Stimulated activated CD4-positive, alpha-beta T cell treated with anti-CD3 and anti-CD28 coated beads, Interleukin-4, amount 100 ng/mL, for 48 hours (primary cell): ENCODE results near the gene EML4.

Source experiments
- DNase-seq, 2 donors: peaks; one replicate each; pipeline ENCODE4 v3.0.0-alpha.2; 2020; ENCODE audit warnings: low read depth in 2 of 2

The EML4 gene

DNA sequence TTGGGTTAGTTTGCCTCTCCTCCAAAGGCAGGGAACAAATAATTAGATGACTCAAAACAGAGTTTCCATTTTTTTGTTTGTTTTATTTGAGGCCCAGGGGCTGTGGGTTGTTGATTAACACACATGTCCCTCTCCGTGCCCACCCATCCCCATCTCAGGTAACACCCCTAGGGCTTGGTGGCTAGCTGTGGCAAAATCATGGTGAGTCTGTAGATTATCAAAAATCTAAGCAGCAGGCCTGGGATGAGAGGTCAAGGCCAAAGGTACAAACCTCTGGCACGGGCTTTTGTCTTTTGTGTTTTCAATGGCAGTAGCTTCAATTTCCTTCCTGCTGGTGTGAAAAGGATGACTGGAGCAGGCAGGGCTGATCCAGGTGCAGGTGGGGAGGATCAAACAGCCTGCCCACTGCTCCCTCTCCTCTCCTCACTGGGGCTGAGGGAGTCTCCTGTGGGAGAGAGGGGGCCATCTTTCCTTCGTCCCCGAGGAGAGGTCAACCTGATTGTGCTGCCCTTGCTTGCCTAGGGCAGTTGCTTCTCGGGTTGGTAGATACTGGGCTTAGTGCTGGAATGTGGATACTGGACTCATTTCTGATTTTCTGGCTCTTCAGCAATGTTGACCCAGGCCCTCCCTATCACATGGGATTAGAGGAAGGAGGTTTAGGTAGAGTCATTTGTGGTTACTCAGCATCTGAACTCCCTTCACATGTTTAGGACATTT is 31.9 kb upstream of the EML4 start:
- DNase-seq = no peak

DNA sequence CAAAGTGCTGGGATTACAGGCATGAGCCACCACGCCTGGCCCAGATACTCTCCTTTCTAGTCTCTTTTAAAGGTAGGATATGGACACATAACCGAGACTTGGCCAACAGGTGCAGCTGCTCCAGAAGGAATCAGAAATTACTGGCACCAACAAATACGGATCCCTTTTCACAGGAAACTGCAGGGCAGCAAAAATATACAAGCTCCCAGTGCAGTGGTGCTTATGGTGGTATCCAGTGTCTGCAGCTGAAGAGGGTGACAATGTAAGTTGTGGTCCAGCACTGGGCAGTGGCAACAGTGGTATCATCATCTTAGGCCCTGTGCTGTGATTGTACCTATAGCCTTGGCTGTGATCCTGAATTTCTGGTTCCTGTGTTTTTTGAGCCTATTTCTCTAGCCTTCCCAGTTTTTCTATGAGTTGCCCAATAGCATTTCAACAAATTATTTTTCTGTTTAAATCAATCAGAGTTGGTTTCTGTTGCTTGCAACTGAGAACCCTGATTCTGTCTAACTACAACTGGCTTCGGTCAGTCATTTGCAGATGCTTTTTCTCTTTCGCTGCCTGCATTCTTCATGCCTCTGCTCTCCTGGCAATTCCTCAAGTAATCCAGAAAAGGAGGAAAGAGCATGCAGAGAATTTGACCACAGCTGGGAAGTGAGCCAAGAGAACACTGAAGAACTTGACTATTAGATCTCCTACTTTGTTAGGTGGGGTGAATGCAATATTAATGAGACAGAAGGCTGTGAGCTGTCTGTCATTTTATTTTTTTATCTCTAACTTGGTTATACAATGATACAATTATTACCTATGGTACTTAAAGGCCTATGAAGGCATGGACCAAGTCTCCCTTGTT is 30.8 kb upstream of the EML4 start:
- DNase-seq = no peak

DNA sequence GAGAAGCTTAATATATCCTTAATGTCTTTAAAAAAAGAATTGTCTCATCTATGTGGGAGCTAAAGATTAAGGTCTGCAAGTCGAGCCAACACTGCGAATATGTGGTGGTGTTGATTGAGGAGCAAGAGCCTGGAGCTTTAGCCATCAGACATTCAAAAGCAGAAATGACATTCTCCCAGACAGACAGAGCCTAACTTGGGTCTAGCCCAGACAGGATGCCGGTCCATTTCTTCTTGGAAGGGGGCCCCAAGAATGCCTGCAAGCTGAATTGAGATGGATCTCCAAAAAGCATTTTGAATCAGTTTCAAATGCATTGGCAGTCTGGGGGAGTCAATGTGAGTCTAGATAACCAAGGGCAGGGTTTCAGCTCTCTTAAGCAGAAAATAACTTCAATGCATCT is 30.1 kb upstream of the EML4 start:
- no peak for DNase-seq

DNA sequence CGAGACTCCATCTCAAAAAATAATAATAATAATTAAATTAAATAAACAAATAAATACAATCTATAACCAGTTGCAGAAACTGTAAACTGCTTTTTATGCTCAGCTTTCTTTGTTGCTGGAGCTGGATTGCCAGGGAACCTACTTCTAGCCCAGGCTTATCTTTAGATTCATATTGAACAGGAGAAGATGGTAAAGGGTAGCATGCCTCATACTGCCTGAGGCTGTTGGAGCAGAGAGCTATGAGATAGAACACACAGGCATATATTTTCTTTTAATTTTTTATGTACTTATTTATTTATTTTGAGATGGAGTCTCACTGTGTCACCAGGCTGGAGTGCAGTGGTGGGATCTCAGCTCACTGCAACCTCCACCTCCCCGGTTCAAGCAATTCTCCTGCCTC is 28.7 kb upstream of the EML4 start:
- no peak for DNase-seq

DNA sequence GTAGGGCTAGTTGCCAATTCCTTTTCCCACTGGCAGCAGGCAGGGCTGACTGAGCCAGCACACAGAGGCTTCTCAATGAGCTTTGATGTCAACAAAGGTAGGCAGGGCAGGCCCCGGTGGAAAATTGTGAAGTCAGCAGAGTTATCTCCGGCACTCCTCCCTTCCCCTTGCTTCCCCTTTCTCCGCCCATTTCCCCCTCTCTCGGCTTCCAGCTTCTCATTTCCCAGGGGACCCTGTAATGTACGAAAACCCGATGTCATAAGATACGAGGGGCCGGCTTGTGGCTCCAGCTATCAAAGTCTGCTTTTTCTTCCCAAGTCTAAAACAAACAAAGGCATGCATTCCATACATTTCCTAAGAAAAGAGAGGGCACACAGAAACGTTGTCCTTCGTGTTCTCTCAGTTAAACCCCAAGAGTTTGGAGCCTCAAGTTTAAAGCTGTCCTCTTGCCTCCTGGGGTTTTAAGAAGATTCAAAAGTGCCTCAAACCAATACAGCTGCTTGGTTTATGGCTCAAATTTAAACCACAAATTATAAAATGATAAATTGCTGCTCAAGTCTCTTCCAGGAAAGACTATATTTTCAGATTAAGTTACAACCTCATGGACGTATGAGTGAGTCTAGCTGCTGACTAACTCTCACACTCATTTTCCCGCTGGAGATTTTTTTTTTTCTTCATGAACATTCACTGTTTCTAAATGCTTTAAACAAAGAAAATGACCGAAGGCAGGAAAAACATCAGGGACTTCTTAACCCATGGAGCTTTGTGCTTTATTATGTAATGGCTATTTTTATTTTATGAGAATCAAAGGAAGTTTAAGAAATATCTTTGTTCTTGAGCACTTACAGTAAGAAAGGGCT is 27.2 kb upstream of the EML4 start:
- DNase-seq = no peak

DNA sequence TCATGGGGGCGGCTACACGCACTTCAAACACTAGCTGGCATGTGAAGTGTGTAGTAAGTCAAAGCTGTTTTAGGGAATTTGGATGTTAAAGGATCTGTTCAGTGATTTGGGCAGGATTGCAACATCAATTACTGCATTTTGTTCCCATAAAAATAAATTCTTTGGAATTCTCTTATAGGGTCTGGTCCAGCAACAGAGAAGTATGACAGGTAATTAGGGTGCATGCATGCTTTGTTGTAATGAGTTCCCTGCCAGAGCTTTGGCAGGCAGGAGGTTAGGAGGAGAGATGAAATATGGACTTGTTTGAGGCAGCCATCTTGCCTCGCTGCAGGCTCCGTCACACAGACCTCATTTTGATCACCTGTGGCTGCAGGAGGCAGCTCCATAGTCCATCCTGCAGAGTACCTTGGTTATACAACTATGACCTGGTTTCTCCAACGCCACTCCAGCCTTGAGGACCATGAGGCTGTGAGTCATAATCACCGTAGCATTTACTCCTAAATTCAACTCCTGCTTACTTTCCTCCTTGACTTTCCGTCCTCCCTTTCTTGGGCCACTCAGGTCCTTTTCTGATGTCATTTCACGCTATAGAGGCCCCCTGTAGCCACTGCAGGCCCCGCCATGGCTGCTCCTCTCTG is 26.5 kb upstream of the EML4 start:
- DNase-seq = no peak

DNA sequence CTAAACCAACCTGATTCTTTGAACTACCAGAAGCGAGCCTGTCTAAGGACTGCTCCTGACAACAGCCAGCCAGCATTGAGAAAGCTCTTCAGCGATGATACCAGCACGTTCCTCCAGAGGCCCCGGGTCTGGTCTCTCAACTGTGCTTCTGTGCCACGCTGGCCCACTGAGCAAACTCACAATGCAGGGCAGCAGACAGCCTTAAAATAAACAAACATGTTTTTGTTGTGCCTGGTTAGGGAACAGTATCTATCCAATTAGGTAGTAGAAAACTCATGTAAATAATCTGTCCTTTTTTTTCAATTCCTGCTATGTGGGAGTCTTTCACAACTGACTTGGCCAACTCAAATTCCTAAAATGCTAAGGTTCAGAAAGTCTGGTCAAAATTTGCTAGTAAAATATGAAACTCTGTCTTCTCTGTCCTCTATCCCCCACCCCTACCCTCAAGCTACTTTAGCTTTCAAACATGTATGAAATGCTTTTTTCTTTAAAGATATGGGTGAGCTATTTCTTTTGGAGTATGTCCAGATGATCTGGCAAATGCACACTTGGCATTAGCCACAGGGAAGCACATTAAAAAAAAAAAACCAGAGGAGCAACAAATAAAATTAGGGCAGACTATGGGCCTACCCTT is 21.4 kb upstream of the EML4 start:
- DNase-seq = no peak

DNA sequence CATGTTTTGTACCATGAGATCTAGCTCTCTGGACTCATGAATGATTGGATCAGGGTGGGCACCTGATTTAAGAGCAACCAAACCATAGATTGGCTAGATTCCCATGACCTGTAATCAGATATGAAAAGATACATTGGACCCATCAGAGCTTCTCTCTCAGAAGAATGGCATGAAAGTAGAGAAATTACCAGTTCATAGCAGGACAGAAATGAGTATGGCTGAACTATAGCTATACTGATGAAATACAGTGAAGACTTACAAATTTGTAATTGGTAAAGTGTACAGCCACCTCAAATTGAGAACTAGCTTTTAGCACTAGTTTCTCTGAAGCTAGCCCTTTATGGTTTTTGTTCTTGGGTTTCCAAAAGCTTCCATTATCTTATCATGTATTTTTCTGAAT is 19.0 kb upstream of the EML4 start:
- no peak for DNase-seq

DNA sequence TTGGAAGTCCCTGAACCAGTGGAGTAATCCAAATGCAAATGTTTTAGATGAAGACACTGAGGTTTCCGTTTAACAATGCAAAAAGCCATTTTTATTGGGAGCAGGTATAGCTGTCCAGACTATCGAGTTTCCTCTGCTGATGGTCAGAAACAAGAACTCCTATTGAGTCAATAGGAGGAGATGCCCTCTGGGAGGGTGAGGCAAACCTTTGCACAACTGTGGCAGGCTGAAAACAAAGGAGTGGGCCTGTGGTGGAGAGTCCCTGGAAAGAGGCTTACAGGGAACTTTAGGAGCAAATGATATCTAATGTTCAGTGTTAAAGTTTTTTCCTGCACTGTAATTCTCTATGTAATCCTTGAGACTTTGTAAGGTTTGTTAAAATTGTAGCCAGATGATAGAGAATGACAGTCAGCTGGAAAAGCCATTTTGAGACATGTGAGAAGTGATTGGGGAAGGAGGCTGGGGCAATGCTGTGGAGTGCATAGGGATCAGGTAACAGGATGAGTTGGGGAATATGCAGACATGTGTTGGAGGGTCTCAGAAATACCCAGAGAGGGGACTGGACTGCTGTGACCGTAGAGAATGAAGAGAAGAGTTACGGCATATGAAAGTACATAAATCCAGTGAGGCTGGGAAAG is 15.1 kb upstream of the EML4 start:
- DNase-seq = no peak

DNA sequence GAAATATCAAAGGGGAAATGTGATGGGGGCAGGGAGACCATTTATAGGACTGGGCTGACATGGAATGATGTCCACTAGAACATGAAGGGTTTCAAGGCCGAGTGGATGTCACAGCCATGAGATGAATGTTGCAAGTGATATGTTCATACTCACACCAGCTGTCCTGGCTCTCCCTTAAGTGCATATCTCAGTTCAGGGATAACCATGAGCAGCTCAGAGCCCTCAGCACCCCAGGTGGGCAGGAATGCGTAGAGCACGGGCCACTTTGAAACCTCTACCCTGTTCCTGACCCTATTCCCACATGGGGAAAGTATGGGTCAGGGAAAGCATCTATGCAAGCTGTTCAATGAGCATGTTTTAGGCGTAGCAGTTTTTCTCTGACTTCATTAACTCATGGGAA is 12.4 kb upstream of the EML4 start:
- DNase-seq = no peak

DNA sequence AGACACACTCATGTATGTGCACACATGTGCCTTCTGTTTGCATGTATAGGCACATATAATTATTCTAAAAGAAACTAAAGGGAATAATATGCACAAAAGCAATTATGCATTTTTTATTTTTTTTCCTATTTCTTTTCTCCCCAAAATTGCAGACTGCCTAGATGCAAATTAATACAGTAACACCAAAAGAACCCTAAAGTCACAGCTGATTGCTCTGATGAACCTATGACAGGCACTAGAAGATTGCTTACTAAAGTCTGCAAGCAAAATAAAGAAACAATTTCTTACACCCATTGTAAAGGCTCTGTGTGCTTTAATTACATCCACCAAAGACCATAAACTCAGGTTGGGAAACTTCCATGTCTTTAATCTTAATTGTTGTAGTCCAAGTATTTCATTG is 7.7 kb upstream of the EML4 start:
- no peak for DNase-seq

DNA sequence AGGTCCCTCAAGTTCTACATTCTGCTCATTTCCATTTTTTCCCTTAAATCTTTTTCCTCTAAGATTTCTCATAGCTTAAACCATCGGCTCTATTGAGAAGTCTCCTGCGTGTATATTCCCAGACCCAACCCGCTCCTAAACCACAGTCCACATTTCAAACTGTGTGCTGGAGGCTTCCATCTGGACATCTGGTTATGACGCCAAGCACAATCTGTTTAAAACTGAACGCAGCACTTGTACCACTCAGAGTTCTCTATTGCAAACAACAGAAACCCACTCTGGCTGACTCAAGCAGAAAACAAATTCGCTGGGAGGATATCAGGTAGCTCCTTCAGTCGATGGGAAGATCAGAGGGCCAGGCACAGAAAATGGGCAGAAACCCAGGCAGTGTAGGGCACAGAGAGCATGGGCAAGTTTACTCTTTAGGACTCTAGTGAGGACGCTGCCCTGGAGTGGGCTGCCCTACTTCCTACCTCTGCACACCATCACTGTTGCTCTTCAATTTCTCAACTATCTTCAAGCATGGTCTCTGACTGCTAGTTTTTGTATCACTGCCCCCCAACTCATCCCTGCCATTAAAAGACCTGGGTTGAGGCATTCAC is 5.6 kb upstream of the EML4 start:
- no peak for DNase-seq

DNA sequence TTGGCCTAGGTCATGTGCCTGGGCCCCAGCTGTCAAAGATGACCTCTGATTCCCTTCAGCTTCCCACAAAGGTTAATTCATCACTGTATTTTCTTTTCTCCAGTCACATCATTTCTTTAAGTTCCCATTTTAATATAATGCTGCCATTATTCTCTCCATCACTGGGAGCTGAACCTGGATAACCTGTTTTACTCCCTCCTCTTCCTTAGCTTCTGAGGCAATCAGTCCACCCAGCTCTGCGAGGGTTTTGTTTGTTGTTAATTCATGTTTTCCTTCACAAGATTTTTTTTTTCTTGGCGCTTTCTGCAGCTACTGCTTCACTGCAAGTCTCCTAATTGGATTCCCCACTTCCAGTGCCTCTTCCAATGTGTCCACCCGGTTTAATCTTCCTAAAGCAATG is 5.1 kb upstream of the EML4 start:
- no peak for DNase-seq

DNA sequence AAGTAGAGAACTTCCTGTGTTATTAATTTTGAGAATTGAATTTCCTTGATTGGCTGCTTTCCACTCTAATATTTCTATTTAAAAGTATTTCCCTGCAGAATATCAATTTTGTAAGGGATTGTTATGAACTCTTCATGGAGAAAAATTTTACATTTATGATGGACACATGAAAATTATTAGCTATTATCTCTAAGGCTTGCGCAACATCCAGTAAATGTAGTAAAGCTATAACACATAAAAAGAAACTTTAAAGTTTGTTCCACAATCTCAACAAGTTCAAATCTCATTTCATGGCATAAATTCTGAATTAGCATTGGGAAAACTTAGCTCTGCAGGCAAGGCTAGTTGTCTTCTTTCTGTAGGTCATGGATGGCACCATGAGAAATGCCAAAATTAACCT is 4.2 kb upstream of the EML4 start:
- DNase-seq = no peak

DNA sequence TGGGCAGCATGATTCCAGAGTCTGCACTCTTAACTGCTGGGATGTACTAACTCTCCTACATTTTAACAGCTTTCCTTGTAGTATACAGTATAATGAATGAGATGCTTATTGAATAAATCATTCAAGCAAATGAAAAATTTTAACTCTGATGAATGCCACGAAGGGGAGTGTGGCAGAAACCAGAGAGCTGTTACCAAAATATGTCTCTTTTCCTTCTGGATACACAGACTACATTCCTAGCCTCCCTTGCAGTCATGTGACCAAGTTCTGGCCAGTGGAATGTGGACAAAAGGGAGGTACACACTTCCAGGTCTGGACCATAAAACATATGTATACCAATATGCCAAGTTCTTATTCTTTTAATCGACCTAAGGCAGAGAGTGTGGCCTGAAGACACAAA is 1.7 kb upstream of the EML4 start:
- DNase-seq = no peak

DNA sequence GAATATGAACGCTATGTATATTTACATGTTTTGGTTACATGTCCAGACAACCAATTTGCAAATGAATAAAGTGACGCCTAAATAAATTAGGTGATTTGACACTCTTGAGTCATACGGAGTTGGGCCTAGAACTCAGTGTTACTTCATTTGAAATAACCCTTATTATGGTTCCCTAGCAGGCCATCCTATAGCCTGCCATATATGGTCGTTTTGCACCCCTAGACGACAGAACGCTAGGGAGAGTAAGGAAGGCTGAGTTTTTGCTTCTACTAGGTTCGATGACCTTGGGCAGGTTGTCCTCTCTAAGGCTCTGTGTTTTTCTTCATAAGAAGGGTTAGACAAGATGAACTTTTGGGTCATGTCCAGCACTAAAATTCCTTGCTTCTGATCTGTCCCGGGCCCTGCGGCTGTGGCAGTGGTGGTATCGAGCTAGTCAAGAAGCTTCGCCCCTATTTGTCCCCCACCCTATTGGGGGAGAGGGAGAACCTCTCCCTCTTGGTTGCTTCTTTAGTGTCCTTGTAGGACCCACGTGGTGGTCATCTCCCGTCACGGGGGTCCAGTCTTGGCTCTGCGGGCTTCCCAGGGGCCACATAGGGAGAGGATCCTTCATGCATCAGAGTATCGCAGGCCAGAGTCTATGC is 574 bp upstream of the EML4 start:
- no peak for DNase-seq

DNA sequence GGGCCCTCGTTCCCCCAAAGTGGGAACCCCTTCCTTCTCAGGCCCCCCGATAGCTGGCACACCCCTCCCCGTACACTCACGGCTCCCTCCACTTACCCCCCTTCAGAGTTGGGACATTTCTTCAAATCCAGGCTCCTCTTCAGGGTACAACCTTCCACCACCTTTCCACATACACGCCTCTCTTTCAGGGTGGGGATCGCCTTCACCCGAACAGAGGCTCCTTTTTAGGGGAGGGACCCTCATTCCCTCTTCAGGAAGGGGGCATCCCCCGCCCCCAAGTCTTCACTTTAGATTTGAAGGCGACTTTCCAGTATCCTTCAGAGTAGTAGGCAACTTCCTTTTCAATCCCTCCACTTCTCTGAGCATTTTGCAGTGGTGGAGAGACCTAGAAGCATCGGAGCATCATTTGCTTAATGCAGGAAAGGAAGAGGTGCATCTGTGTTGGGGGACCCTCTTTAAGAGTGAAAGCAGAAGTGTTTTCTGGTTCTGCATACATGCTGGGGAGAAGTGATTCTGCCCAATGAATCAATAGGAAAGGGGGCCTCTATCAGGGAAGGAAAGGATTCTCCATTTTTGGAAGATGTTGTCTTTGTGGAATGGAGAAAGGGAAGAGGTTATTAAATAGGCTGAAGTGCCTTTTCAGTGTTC is 845 bp downstream of the EML4 start:
- DNase-seq = no peak

DNA sequence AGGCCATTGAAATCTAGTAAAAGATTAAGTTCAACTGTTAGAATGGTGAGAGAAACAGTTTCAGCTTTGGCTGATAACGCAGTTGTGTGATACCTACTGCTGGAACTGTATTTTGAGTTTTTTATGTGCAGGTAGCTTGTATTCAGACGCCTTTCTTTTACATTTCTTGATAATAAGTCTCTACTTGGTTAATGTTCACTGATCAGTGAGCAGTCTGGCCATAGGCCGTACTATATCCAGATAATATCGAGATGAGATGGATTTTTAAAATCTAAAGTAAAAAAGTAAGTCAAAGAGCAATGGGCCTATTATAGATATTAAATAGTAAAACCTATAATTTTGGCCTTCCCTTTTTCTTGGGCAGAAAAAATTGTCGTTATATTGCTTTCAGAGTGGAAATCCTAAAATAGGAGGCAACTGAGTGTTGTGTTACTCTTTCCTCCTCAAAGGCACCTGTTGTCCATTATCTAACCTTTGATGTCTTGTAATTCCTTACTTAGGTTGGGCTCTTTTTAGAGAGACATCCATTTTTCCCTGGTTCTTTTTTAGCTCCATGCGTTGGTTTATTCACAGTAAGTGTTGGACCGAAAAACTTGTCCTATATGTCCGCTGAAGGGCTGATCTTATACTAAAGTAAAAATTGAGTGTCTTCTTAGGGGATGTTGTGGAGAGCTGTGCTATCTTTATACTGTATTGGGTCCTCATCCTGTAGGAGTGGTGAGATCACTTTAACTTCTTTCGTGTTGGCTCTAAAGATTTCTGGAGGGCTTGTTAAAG is 1.7 kb downstream of the EML4 start:
- no peak for DNase-seq
